GM19468 (cell line): ENCODE data around the gene SRSF1.
"Not testable (repeated sequence)": the region's sequence is repeated elsewhere in the genome, so short reads cannot be mapped to it uniquely, and the experiment has no call there.

Experiments used
- ATAC-seq: cut with Tn5 transposase; IDR thresholded peaks from one replicate; pipeline ENCODE4 v1.9.1; 2021; ENCODE audit warnings: mild to moderate bottlenecking, moderate library complexity, moderate number of reproducible peaks; ENCODE audit not compliant: unreplicated experiment; ENCODE audit errors: extremely low read depth

The SRSF1 gene, protein sequence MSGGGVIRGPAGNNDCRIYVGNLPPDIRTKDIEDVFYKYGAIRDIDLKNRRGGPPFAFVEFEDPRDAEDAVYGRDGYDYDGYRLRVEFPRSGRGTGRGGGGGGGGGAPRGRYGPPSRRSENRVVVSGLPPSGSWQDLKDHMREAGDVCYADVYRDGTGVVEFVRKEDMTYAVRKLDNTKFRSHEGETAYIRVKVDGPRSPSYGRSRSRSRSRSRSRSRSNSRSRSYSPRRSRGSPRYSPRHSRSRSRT

DNA sequence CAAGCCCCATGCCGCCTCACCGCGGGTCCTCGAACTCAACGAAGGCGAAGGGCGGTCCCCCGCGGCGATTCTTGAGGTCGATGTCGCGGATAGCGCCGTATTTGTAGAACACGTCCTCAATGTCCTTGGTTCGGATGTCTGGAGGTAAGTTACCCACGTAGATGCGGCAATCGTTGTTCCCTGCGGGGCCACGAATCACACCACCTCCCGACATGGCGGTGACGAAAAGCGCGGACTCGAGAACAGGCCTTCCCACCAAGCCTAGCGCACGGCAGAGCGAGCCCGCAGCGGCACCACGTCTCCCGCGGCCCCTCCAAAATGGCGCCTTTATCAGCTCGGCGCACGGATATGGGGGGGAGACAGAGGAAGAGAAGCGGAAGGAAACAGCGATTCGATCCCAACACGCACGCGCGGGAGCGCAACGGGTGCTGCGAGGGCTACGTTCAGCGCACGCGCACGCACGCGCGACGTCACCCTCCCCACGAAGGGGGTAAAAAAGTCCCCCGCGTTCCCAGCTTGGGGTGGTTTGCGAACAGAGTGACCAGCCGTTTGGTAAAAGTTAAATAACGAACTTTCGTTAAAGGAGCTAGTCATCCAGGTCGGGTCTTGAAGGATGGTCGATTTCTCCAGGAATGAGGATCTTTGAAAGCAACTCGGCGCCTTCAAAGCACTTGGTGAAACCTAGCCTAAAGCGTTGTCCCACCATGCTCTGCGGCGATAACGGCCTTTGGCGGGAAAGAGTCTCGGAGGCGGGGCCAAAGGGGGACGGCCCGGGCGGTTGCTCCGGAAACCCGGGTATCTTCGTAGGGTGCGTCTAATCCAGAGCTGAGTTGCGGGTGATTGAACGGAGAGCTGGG, at the start of gene SRSF1:
TSS of gene SRSF1 (minus strand) at position 323 of the 857 bp plus-strand sequence. CDS start at position 214, 109 bp downstream.
- ATAC-seq = peak; percentile 77

DNA sequence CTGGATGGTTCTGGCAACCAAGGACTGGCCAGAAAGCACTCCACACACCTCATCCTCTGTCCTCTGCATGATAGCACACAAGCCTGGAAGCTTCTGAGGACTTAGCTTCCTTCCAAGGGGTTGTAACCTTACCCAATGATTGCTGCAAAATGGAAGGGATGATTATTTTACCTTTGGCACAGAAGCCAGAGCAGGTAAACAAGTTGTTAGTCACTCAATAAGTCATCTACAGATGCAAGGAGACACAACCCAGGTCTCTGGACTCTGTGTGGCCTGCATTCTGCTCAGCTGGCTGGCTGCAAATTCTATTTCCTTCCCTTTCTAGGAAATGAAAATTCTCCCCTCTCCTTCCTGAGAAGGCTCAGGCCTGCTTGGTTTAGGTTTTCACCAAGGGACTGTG, 49.4 kb upstream of the SRSF1 start:
- no peak for ATAC-seq

DNA sequence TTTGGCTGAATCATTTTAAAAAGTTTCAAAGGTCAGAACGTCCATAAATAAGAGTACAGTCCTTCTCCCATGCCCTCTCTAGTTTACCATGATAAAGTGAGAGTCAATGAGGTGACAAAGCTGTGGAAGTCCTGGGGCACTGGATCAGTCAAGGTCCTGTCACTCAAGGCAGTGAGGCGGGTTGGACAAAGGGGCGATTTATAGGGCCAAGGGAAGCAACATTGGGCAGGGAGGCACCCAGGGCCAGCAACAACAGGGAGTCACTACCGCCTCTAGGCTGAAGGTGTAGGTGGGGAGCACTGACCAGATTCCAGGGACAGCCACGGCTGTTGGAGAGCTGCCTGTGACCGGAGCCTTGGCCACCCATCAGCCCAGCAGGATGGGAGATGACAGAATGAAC, 47.6 kb upstream of the SRSF1 start:
- ATAC-seq = no peak

DNA sequence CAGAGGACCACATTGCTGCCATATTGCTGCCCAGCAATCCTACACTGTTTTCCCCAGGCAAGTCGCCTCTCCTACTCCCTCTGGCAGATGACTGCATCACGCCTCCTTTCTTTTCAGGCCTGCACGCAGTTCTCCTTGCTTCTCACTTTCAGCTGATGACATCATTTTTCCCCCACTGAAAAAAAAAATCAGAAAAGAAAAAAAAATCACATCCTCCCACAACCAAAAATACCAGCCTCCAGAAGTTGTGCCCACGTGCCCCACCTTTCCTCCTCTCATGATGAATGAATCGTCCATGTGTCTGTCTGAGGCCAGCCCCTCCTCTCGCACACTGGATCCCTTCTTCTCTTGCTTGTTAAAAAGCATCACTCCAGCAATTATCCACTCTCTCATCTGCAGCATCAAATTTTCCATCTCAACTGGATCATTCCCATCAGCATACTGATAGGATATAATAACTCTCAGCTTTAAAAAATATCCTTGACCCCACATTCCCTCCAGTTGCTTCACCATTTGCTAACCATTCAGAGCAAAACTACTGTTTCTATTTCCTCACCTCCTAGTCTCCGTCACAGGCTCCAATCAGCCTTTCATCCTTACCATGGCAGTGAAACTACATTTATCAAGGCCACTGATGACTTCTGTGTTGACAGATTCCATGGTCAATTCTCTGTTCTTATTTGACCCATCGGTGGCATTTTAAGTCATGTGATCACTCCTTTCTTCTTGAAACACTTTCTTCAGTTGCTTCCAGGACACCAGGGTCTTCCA, 46.1 kb upstream of the SRSF1 start:
- no peak for ATAC-seq

DNA sequence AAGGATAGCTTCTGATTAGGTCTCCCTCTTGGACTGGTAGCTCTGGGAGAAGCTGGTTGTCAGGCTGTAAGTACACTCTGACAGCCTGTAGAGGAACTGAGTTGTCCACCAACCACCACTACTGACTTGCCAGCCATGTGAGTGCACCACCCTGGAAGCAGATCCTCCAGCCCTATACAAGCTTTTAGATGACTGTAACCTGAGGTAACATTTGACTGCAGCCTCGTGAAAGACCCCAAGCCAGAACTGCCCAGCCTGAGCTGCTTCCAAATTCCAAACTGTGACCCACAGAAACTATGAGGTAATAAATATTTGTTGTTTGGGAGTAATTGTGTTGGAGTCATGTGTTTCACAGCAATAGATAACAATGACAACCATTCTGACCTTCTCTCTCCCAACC, 45.4 kb upstream of the SRSF1 start:
- no peak for ATAC-seq

DNA sequence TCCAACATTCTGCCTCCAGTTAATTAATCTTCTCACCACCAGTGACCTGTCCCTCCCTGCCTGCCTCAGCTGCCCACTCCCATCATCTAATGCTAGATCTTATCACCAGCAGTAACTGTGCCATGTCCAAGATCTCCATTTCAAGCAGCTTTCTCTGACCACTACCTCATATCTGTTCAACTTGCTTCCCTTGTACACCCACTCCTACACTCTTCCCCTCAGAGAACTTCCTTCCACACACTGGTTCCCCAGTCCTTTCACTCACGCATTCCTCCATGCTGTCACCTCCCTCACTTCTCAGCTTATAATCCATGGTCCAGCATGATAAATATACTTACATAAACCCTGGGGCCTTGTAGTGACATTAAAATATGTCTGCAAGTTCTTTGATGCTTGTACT, 44.4 kb upstream of the SRSF1 start:
- no peak for ATAC-seq

DNA sequence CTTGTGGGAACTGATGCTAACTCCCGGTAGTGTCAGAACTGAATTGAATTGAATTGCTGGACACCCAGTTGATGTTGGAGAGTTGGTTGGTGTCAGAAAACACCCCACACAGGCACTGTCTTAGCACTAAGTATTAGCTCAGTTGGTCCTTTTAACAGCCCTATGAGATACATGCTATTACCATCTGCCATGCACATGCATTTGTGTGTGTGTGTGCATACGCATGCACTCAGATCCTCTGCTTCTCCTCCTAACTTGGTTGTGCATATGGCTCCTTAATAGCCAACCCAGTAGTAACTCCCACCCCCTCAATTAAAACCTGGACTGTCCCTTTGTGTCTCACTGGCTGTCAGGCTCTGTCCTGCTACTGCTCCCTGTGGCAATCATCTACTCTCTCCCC, 43.9 kb upstream of the SRSF1 start:
- ATAC-seq = no peak

DNA sequence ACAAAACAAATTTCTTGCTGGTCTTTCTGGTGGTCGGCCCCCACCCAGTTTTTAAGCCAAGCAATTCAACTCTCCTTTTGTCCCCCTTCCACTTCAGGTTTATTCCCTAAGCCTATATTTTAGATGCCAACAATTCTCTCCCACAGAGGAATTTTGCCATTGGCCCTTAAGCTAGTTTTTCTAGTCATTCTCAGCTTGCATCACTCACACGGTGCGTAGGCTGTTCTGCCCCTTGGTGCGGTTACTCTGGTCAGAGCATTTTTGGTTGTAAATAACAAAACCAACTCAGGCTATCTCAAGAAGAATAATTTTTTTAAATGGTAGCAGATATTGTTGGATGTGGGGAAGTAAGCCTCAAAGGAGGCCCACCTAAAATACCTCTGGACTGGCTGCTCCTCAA, 42.5 kb upstream of the SRSF1 start:
- ATAC-seq = no peak

DNA sequence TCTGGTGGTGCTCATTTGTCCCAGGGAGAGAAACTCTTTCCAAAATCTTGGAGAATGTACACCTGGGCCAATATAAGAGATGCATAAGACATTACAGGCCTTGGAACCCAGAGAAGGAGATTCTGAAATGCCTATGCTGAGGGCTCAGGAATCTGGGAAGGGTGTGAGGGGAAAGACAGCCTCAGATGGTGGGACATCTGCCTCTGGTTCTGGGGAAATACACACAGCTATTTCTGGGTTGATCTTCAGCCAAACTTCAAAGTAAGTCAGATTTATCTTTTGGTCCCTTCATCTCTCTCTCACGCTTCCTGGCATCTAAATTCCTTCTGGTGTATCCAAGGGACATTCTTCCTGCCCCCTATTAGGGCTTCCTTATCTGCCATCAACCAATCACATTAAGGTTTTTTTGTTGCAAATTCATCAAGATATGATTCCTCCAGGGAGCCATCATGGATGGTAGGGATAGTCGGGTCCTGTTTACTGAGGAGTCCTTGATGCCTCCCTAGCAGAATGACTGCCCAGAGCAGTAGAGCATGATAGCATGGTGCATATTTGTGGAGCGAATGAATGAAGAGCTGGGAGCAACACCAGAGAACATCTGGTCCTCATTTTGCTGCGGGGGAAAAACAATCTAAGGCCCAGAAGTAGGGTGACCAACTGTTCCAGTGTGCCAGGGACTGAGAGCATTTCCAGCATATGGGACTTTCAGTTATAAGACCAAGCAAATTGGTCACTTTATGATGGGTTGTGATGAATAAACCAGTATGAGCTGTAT, 40.5 kb upstream of the SRSF1 start:
- no peak for ATAC-seq

DNA sequence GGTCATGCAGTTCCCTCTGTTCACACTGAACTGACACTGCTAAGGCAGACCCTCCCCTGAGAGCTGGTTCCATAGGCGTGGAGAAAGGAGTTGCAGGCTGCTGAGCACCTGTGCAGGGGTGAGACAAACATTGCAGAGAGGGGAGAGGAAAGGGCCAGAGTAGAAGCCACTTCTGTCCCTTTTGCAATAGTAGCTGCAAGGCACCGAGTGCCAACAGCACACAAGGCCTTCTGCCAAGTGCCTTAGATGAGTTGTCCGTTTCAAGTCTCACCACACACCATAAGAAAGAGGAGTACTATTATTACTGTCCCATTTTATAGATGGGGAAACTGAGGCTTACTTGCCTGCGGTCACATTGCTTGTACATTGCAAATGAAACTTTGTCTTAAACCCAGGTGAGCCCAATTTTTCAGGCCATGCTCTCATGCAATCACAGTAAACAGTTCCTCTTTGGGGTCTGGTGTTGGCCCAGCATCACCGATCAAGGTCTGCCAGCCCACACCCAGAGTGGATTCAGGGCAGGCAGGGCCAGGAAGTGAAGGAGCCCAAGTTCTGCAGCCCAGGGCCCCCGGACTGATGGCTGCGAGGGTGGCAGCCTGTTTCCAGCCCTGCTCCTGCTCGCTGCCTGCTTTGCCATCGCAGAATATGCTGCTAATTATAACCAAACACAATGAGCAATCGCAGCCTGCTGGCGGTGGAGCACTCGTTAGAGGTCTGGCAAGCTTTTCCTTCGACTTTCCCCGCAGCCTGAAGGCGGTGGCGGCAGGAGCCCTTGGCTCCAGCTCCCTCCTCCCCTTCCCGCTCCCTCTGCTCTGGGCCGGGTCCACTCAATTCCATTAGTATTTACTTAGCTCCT, 39.4 kb upstream of the SRSF1 start:
- no peak for ATAC-seq

DNA sequence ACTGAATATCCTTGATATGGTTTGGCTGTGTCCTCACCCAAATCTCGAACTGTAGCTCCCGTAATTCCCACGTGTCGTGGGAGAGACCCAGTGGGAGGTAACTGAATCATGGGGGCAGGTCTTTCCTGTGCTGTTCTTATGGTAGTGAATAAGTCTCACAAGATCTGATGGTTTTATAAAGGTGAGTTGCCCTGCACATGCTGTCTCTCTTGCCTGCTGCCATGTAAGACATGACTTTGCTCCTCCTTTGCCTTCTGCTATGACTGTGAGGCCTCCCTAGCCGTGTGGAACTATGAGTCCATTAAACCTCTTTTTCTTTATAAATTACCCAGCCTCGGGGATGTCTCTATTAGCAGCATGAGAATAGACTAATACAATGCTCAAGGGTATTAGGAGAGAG, 37.2 kb upstream of the SRSF1 start:
- ATAC-seq = not testable (repeated sequence)

DNA sequence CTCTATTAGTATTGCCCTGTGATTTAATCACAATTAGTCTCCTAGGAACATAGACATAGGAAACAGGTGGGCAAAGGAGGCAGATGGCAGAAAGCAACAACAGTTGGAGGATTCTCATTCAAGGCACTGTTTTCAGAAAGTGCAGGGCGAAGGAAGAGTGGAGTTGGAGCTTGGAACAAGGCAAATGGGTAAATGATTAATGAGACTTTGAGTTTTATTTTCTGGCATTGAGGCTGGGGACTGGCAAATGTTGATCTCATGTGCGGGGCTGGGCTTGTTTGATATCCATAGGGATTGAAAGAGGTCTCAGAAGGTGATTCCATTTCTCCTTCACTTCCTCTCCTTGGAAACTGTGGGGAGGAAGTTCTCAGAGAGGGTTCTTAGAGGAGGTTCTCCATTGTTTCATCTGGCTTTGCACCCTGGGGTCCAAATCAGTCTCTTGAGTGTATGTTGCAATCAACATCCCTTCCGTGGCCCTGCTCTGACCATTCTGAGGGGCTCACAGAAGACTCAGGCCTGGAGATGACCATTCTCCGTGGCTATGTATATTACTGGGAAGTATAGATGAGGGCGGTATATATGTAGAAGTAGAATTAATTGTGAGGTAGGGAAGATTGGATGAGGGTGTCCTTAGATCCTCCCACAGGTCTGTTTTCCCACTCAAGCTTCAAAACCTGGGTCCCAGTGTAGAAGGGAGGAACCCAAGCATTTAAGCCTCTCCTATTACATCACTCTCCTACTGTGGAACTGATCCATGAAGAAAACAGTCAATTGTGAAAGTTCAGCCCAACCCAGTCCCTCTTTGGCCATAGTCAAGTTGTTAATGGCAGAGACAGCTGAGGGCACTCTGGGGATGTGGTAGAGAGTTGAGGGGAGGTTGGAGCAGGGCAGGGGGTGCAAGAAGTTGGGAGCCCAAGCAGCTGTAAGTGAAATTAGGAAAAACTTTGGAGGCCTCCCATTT, 36.5 kb upstream of the SRSF1 start:
- ATAC-seq = no peak

DNA sequence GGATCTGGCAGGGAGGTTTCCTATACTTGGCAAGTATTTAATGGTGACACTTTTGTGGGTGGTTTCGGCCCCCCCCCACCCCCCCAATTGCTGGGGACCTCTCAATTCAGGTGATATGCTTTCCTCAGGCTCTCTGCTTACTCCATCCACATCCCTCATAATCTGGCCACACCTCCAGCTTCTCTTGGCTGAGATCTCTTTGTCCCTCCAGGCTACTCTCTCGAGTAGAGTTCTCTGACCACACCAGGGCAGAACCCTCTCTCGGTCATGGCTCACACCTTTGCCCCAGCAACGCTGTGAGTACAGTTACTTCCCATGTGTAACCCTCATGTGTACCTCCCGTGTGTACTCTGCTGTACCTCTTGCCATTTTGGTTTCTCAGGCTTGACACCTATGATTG, 34.1 kb upstream of the SRSF1 start:
- no peak for ATAC-seq

DNA sequence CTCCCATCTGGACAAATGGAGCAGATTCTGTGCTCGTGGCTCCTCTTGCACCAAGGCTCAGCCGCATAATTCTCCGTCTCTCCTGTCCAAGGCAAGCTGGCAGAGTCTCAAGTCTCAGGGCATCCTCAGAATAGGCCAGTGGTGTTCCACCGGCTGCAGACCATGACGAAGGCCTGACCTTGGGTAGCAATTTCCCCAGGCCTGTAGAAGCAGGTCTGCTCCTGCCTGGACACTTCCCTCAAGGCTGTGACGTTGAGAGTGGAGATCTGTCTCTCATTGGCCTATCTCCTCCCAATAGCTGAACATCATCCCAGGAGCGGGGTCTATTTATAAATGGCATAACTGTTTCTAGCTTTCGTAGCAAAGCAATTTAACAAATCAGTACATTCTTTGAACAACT, 33.3 kb upstream of the SRSF1 start:
- ATAC-seq = no peak

DNA sequence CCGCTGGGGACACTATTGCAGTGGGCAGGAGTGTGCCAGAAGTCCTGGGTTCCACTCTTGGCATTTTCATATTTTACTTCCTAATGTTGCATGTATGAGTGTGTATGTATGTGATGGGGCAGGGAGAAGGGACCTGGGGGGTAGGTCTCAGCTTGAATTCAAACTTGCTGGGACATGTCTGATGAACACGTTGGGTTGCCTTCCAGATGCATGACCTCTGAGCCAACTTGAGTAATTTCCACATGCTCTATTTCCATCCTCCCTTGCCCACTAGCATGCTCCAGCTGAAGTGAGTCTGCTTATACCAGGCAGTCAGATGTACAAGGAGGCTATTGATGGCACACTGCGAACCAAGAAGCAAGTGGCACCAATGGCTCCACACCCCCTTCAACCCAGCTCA, 32.9 kb upstream of the SRSF1 start:
- ATAC-seq = no peak

DNA sequence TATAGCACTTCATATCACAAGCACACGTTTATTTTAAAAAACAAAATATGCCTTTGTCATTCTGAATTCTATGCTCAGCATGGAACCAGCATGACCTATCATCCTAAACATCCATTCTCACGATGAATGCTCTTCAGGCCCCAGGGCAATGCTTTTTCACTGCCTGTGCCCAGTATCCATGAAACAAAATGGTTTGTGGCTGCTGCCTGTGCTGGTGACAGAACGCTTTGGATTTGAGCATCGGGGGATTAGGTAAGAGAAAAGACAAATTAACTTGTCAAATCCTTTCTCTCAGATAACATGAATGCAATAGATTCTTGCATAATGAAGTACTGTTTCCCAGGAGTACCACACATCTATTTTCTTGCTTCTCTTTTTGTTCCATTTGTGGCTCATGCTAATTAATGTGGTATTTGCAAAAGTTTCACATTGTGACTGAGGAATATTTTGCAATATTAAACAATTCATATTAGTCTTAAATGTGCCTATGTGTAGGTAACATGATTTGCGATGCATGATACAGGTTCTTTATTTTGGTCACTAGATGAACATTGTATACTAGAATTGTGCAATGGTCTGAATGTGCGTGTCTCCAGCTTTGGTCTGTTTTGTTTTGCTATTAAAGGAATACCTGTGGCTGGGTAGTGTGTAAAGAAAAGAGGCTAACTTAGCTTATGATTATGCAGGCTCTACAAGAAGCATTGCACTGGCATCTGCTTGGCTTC, 25.8 kb upstream of the SRSF1 start:
- ATAC-seq = no peak

DNA sequence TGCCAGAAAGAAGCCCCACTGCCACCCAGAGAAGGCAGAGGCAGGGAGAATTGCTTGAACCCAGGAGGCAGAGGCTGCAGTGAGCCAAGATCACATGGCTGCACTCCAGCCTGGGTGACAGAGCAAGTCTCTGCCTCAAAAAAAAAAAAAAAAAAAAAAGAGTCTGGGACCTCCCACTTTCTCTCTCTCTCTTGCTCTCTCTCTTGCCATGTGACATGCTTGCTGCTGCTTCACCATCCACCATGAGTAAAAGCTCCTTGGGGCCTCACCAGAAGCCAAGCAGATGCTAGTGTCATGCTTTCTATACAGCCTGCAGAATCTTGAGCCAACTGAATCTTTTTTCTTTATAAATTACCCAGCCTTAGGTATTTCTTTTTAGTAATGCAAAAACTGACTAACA, 21.5 kb upstream of the SRSF1 start:
- no peak for ATAC-seq

DNA sequence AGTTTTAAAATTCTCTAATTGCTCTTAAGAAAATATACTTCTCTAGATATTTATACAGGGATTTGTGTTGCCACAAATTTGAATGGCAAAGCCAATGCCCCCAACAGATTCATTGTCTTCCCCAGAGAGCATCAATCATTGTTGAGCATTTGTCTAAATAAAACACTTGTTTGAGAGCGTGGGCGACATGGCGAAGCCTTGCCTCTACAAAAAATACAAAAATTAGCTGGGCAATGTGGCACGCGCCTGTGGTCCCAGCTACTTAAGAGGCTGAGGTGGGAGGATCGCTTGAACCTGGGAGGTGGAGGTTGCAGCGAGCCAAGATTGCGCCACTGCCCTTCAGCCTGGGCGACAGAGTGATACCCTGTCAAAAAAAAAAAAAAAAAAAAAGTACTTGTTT, 13.4 kb upstream of the SRSF1 start:
- ATAC-seq = no peak
